NOMO-1 treated with dmso at 0.1 percent for 144 hours (cell line): Measurements from ENCODE around the gene DOK3.
"Not testable (repeated sequence)": the region's sequence is repeated elsewhere in the genome, so short reads cannot be mapped to it uniquely, and the experiment has no call there.

ENCODE experiments used
- DNase-seq: peaks from one replicate; lab custom pipeline; 2025; ENCODE audit not compliant: unreplicated experiment; lab: John Stamatoyannopoulos, UW

DOK3 gene

GRCh38 chr5:177536386-177536785 is 26.8 kb upstream of the DOK3 start:
- no peak for DNase-seq

GRCh38 chr5:177535125-177535524 is 25.5 kb upstream of the DOK3 start:
- no peak for DNase-seq

GRCh38 chr5:177534433-177534832 is 24.8 kb upstream of the DOK3 start:
- DNase-seq: not testable (repeated sequence)

- no peak for DNase-seq
Measured at GRCh38 chr5:177531209-177531940, 21.7 kb upstream of the DOK3 start.

- DNase-seq: no peak
Measured at GRCh38 chr5:177530638-177531037, 21.0 kb upstream of the DOK3 start.

GRCh38 chr5:177529247-177530203 is 19.9 kb upstream of the DOK3 start:
- no peak for DNase-seq

- DNase-seq: no peak
Measured at GRCh38 chr5:177528631-177529030, 19.0 kb upstream of the DOK3 start.

- no peak for DNase-seq
Measured at GRCh38 chr5:177527595-177527994, 18.0 kb upstream of the DOK3 start.

- DNase-seq: no peak
Measured at GRCh38 chr5:177526791-177527190, 17.2 kb upstream of the DOK3 start.

- DNase-seq: no peak
Measured at GRCh38 chr5:177526191-177526590, 16.6 kb upstream of the DOK3 start.

GRCh38 chr5:177524941-177525655 is 15.5 kb upstream of the DOK3 start:
- no peak for DNase-seq

- DNase-seq: no peak
Measured at GRCh38 chr5:177524539-177524900, 14.9 kb upstream of the DOK3 start.

GRCh38 chr5:177523711-177524538 is 14.3 kb upstream of the DOK3 start:
- no peak for DNase-seq

GRCh38 chr5:177520916-177521513 is 11.4 kb upstream of the DOK3 start:
- no peak for DNase-seq

- no peak for DNase-seq
Measured at GRCh38 chr5:177520271-177520670, 10.6 kb upstream of the DOK3 start.

GRCh38 chr5:177519463-177520235 is 10.0 kb upstream of the DOK3 start:
- DNase-seq: no peak

GRCh38 chr5:177516601-177517568 is 7.3 kb upstream of the DOK3 start, which contains the start of gene DDX41:
TSS of gene DDX41 (minus strand) at chr5:177516961. CDS start at chr5:177516945, 16 bp downstream.
- peak; percentile 98 for DNase-seq

GRCh38 chr5:177515580-177515979 is 6.0 kb upstream of the DOK3 start:
- no peak for DNase-seq
